GM21423 (cell line): ENCODE measurements around the gene ZCCHC4.

Source experiments
- ATAC-seq: cut with Tn5 transposase; IDR thresholded peaks from one replicate; pipeline ENCODE4 v1.9.1; 2021; ENCODE audit warnings: mild to moderate bottlenecking, moderate library complexity; ENCODE audit not compliant: unreplicated experiment

Gene ZCCHC4, protein sequence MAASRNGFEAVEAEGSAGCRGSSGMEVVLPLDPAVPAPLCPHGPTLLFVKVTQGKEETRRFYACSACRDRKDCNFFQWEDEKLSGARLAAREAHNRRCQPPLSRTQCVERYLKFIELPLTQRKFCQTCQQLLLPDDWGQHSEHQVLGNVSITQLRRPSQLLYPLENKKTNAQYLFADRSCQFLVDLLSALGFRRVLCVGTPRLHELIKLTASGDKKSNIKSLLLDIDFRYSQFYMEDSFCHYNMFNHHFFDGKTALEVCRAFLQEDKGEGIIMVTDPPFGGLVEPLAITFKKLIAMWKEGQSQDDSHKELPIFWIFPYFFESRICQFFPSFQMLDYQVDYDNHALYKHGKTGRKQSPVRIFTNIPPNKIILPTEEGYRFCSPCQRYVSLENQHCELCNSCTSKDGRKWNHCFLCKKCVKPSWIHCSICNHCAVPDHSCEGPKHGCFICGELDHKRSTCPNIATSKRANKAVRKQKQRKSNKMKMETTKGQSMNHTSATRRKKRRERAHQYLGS

DNA sequence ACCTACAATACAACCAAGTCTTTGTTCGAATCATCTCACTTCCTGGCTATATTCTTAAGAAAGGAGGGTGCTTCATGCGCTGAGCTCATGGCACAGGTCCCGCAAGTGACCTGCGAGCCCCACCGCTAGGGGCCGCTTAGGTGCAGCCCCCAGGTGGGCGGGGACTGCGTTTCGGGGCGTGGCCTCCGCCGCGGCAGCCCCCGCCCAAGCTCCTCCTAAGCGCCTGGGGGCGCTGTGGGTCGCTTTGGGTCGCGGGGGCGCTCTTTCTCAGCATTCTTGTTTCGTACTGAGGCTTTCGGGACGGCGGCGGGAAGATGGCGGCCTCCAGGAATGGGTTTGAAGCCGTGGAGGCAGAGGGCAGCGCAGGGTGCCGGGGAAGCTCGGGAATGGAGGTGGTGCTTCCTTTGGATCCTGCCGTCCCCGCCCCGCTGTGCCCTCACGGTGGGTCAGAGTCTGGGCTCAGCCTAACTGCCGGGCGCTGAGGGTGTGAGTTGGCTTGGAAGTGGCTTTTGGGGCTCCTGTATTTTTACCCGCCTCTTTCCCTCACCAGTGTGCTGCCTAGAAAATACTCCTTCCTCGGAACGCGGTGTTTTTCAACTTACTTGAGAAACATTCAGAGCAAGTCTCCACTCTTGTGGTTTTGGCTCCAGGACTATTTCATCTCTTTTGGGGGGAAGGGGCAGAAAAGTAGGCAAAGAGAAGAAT, at the start of gene ZCCHC4:
Gene ZCCHC4 (plus strand): TSS at position 279 of the 705 bp plus-strand sequence. CDS start 36 bp downstream, at position 315.
- ATAC-seq = peak; percentile 84

DNA sequence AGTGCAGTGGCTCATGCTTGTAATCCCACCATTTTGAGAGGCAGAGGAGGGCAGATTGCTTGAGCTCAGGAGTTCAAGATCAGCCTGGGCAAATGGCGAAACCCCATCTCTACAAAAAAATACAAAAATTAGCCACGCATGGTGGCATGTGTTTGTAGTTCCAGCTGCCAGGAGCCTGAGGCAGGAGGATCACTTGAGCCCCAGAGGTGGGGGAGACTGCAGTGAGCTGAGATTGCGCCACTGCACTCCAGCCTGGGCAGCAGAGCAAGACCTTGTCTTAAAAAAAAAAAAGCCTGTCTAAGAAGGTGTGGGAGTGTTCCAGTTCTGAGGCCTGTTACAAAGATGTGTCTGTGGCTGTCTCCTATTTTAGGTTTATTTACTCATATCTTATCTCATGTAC, 40.7 kb upstream of the ZCCHC4 start:
- no peak for ATAC-seq

DNA sequence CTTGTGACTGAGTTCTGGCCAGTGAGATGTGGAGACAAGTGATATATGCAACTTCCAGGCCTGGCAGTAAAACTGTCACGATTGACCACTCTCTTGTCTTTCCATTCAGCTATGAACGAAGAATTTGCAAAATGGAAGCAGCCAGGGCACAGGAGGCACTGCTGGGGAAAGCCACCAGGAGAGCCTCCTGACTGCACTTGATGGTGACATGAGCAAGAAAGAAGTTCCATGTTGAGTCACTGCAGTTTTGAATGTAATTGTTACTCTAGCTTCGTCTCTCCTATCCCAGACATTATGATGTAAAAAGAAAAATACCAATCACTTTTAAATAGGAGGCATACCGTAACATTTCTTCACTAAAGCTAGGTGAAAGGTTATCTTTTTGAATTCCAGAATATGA, 32.4 kb upstream of the ZCCHC4 start:
- no peak for ATAC-seq

DNA sequence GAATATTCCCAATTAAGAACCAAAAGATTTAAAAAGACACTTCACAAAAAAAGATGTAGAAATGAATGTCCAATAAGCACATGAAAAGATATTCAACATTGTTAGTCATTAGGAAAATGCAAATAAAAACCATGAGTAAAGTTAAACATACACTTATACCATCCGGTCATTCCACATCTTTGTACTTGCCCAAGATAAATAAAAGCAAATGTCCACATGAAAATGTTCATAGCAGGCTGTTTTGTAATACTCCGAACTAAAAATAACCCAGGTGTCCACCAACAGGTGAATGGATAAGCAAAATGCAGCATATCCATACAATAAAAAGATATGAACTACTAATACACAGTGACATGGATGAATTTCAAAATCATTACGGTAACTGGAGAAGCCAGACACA, 28.6 kb upstream of the ZCCHC4 start:
- ATAC-seq = no peak

DNA sequence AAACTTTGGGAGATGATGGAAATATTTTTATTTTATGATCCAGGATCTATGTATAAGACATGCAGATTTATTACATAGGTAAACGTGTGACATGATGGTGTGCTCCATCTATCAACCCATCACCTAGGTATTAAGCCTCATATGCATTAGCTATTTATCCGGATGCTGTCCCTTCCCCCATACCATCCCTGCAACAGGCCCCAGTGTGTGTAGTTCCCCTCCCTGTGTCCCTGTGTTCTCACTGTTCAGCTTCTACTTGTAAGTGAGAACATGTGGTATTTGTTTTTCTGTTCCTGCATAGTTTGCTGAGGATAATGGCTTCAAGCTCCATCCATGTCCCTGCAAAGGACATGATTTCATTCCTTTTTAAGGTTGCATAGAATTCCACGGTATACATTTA, 28.1 kb upstream of the ZCCHC4 start:
- no peak for ATAC-seq

DNA sequence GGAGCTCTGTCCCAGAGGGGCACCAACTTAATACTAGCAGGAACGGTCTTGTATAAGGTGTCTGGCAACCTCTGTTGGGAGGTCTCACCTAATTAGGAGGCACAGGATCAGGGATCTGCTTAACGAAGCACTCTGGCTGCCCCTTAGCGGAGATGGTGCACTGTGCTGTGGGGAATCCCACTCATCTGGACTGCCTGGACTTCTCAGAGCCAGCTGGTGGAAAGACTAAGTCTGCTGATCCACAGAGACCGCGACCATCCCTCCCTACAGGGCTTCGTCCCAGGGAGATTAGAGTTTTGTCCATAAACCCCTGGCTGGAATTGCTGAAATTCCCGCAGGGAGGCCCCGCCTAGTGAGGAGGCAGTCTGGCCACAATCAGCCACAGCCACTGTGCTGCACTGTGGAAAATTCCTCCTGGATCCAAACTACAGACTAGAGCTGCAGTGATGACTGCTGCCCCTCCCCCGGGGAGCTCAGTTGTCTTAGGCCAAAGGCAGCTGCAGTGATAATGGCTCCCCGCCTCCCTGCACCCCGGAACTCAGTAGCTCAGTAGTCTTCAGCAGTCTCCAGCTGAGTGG, 22.0 kb upstream of the ZCCHC4 start:
- ATAC-seq = no peak

DNA sequence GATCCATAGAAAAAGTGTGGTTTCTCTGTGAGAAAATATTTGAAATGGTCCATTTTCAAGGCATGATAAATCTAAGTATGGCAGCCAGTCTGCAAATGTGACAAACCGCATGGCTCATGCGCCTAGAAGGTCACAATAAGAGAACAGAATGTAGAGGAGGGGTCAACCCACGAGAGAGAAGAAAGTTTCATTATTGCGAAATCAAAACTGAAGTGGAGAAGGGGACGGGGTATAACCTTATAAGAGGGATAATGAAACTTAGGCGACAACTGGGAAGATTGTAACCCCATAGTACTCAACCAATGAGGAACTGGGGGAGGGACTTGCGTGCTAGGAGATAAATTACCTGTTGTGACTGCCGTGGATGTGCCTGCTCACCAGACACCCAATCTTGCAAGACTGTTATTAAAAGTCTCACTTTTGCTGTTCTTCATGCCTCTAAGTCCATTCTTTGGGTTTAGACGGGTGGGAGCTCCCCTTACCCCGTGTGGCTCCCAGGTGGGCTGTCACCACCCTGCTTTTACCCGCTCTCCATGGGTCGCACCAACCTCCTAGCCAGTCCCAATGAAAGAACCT, 21.3 kb upstream of the ZCCHC4 start:
- no peak for ATAC-seq

DNA sequence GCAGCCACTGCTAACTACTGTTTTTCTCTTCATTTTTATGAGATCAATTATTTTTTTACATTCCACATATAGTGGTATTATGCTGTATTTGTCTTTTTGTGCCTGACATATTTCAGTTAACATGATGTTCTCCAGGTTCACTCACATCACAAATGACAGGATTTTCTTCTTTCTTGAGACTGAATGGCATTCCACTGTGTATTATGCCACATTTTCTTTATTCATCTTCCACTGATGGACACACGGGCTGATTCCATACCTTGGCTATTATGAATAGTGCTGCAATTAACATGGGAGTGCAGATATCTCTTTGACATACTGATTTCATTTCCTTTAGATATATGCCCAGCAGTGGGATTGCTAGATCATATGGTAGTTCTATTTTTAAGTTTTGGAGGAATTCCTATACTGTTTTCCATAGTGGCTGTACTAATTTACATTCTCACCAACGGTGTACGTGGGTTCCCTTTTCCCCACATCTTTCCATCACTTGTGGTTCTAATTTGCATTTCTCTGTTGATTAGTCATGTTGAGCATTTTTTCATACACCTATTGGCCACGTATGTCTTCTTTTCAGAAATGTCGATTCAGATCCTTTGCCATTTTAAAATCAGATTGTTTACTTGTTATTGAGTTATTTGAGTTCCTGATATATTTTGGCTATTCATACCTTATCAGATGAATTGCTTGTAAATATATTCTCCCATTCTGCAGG, 14.9 kb upstream of the ZCCHC4 start:
- ATAC-seq = no peak

DNA sequence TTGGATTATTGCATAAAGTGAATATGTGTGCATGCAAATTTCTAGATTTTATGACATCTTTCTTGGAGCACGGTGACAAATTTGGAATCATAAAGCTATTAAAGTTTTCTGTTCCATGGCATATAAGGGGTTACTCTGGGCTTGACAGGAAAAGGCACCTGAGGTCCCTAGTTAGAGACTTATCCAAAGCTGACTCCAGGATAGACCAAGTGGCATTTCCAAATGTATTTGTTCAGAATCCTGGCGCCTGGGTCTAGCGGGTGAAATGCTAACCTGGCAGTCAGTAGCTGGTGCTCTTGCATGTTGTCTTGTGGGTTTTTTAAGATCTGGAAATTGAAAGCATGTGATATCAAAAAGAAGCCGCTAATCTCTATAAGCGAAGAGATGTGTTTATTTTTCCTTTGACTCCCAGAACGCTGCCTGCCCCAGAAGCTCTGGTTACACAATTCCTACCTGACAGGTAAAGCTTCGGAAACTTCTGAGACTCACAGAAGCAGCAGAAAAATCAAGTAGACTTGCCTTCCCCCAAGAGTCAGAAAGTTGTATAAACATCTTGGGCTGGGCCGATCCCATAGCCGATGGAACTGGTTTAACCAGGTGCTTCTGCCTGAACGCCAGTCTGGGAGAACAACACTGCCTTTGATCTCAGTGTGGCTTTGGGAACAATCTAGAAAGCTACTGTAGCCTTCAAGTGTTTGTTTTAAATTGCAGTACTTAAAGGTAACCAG, 12.9 kb upstream of the ZCCHC4 start:
- no peak for ATAC-seq

DNA sequence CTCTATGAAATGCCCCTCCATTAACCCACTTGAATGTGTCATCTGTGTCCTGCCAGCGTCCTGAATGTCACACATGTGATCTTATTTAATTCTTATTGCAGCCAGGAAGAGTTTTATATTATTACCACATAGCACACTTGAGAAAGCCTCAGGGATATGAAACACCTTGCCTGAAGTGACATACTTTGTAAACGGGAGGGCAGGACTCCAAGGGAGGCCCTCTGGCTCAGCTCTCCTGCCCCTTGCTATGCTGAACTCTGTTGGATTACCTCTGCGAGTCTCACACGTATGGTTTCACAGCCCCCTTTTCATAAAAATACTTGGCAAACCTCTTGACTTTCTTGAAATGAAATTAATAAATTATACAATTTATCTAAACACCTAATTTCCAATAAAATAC, 11.1 kb upstream of the ZCCHC4 start:
- no peak for ATAC-seq

DNA sequence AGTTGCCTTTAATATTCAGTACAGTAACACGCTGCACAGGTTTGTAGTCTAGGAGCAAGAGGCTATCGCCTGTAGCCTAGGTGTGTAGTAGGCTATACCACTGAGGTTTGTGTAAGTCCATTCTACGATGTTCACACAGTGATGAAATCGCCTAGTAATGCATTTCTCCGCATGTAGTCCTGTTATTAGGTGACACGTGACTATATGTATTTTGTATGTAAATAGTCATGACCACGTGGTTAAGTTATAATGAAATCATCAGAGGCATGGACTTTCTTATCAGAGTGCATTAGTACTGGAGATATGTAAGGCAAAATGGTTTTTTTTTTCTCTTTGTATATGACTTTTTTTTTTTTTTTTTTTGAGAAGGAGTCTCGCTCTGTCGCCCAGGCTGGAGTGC, 9.9 kb upstream of the ZCCHC4 start:
- no peak for ATAC-seq

DNA sequence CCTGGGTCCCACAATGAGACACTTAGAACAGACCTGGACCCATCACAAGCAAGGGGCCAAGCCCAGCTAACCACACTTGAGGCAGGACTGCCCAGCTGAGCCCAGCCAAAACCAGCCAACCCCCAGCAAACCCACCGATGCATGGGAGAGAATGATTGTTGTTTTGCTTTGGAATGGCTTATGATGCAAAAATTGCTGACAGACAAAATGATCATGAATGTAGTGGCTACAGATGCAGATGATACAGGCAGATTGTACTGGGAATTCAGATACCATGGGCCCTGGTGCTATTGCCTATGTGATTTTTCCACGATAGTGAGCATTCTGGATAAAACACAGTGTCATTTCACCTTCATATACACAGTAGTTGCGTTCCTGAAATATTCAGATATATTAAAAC, 9.0 kb upstream of the ZCCHC4 start:
- no peak for ATAC-seq

DNA sequence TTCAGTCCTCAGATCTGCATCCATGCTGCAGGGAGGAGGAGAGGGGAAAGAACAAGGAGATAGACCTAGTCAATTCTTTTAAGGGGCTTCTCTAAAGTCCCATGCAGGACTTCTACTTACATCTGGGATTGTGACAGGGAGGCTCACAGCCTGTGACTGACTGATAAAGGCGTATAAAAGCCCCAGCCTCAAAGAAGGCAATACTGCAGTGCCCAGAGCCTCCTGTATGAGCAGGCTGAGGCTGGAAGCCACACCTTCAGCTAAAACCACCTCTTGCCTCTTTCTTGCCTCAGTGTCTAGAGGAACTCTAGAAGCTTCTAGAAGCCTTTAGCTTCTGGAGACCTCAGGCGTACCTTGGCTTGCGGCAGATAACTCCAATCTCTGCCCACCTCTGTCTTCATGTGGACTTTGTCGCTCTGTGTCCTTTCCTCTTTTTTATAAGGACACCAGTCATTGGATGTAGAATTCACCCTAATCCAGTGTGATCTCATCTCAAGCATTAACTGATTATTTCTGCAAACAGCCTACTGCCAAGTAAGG, 6.0 kb upstream of the ZCCHC4 start:
- ATAC-seq = no peak

DNA sequence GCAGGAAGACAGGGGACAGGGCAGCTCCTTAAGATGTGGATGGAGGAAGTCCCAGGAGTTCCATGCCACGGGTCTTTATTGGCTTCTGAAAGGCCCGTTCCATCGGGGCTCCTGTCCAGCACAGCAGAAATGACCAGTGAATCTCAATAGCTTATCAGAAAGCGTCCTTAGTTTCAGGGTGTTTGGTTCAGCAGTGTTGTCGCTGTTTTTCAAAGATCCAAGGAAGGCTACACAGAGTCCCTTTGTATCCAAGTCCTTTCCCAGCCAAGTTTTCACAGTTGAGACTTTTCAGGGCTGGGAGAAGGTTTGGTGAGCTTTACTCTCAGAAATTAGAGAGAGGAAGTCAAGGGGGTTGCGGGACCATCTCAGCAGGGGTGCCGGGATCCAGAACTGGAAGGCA, 5.0 kb upstream of the ZCCHC4 start:
- no peak for ATAC-seq

DNA sequence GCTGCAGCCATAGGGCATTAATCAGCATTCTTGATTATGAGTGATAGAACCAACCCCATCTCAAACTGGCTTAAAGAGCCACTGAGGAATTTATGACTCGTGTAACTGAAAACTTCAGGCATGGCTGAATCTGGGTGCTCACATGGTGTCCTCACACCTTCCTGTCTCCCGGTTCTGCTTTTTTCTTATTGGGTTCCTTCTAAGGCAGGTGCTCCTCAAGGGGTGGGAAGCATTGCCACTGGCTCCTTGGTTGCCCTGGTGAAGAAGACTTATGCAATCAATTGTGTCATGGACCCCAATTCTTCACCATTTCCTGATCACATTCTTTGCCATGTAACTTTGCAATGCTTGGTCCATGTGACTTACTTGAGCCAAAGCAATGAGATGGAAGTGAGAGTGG, 4.3 kb upstream of the ZCCHC4 start:
- no peak for ATAC-seq

DNA sequence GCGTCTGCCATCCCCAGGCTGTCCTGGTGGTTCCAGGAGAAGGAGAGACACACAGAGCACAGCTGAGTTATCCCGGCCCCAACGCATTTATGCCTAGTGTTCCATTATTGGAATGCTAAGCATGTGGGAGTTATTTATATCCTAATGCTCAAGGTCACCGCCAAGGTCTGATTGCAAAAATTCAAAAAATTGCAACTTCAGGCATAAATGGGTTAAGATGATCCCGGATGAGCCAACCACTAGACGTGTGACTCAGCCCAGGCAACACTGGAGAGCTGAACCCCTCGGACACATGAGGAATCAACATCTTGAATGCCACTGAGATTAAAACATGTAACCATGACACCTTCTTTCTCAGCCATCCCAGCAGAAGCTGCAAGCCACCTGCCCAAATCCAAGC, 3.8 kb upstream of the ZCCHC4 start:
- ATAC-seq = no peak

DNA sequence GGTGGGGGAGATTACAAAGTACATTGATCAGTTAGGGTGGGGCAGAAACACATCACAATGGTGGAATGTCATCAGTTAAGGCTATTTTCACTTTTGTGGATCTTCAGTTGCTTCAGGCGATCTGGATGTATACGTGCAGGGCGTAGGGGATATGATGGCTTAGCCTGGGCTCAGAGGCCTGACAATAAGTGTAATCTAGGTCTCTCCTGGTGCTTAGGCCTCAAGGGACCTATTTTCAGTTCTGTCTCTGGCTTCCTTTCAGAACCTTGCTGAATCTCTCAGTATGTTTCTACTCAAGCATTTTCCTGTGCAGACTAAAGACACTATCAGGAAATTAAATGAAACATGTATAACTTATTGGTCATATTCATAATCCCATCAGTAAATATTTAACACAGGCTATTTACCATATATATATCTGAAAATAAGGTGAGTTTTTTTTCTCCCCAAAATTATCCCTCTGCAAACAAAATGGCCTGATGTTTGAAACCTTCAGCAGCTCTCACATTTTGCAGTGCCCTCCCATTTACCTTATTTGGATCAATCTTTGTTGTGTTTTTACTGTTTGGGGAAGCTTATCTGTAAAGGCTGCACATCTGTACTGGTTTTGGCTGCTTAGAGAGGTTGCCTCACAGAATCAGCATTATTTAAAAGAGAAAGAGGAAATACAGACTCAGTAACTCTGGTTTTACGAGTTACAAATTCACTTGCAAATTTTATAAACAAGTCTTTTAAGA, 2.3 kb upstream of the ZCCHC4 start:
- peak; percentile 48 for ATAC-seq

DNA sequence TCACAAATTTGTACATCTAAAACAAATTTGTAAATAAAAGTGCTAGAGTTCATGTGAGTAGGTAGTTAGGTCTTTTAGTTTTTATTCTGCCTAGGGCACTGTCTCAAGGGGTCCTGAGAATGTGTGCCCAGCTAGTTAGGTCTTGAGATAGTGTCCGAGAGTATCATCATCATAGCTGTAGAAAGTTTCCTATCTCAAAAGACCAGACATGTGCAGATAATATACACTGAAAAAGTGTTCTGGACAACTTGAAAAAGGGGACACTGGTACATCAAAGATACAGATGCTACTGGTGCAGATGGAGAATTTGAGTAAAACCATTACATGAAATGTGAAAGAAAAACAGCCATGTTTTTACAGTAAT, 1.8 kb upstream of the ZCCHC4 start:
- ATAC-seq = no peak

DNA sequence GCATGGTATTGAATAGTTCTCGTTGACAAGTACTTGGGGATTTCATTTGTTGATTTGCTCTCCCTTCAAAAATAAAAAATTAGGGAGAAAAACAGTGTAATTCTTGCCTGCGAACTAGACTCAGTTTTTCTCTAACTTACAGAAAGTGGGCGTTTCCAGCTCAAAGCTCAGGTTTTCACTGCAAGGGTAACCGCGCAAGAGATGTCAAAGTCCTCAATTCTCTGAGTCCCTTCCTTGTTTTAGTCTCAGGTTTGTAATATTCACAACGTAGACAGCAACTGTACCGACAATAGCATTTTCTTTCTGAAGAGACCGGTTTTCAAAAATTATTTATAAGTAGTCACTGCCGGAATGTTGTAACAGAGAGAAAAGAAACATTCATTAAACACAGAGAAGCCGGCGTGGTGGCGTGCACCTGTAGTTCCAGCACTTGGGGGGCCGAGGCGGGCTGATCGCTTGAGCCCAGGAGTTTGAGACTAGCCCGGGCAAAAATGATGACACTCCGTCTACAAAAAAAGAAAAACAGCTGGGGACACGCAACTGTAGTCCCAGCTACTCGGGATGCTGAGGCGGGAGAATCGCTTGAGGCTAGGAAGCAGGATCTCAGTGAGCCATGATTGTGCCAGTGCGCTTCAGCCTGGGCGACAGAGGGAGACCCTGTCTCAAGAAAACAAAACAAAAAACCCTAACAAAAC, 774 bp downstream of the ZCCHC4 start:
- no peak for ATAC-seq
